NK-92 (cell line): ENCODE data around the gene CRYL1.

Experiments used
- DNase-seq: peaks from one replicate; lab custom pipeline; 2025; ENCODE audit not compliant: unreplicated experiment; lab: John Stamatoyannopoulos, UW

The CRYL1 gene

GRCh38 chr13:20401931-20402856, 123.5 kb downstream of the CRYL1 start:
- DNase-seq = no peak

GRCh38 chr13:20401531-20401930, 124.1 kb downstream of the CRYL1 start:
- no peak for DNase-seq

- no peak for DNase-seq
Measured at GRCh38 chr13:20400774-20401173, 124.9 kb downstream of the CRYL1 start.

GRCh38 chr13:20399961-20400360, 125.7 kb downstream of the CRYL1 start:
- DNase-seq = no peak

GRCh38 chr13:20399515-20399914, 126.1 kb downstream of the CRYL1 start:
- no peak for DNase-seq

GRCh38 chr13:20398459-20398858, 127.2 kb downstream of the CRYL1 start:
- DNase-seq = no peak

GRCh38 chr13:20397896-20398295, 127.8 kb downstream of the CRYL1 start:
- no peak for DNase-seq

GRCh38 chr13:20395061-20395916, 130.4 kb downstream of the CRYL1 start:
- DNase-seq = no peak

GRCh38 chr13:20394506-20394905, 131.2 kb downstream of the CRYL1 start:
- no peak for DNase-seq

GRCh38 chr13:20394169-20394501, 131.5 kb downstream of the CRYL1 start:
- no peak for DNase-seq

GRCh38 chr13:20393273-20394168, 132.1 kb downstream of the CRYL1 start:
- no peak for DNase-seq

- DNase-seq = no peak
Measured at GRCh38 chr13:20392530-20392929, 133.1 kb downstream of the CRYL1 start.

- no peak for DNase-seq
Measured at GRCh38 chr13:20391597-20392452, 133.8 kb downstream of the CRYL1 start.

- no peak for DNase-seq
Measured at GRCh38 chr13:20390526-20391175, 135.0 kb downstream of the CRYL1 start.

GRCh38 chr13:20389696-20390525, 135.7 kb downstream of the CRYL1 start:
- no peak for DNase-seq

GRCh38 chr13:20388184-20388583, 137.5 kb downstream of the CRYL1 start:
- DNase-seq = no peak

GRCh38 chr13:20387441-20387971, 138.2 kb downstream of the CRYL1 start:
- DNase-seq = no peak

GRCh38 chr13:20387006-20387405, 138.7 kb downstream of the CRYL1 start:
- no peak for DNase-seq
